ENCODE data around the gene HDGFL1. TPM values are rescaled to one million over a fixed set of nuclear protein-coding genes. Genes with fewer than 3 reads are reported as not detected.

Gene HDGFL1
- total RNA-seq, 2 experiments from 2014 or later = not detected

DNA sequence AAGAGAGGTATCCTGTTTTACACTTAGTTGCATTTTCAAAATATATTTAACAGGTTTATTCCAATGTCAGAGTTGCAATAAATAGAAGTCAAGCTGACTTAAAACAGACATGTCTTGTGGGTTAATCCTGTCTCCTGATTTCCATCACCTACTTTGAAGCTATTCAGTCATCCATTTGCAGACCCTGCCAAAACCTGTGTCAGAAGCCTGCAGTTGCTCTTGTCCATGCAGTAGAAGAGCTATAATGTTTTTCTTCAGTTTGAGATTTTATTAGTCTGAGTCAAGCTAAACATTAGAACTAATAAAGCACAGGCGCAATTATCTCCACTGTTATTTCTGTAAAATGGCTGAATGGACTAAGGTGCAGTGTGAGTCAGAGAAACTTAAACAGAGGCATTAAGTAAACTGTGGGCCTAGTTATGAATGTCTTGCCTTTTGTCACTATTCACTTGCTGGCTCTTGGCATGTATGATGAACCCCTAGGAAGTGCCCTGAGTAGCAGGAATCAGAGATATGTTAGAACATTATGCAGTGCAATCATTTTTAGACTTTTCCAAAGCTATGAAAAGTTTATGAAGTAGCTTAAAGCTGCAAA lies 11.0 kb upstream of the HDGFL1 start:
- no peak overlapping the region for H3K27ac Mint-ChIP-seq
- DNase-seq (no peak), ATAC-seq (no peak)
- ChIA-PET POLR2A (no interaction called here), CTCF (no interaction called here)
- H3K9me3 Mint-ChIP-seq (ENCODE audit: insufficient read depth) = no peaks in the 10 kb centered on the region
- no peak overlapping the region for H3K4me3 Mint-ChIP-seq
- no peaks in the 10 kb centered on the region for H3K27me3 Mint-ChIP-seq (ENCODE audit: low read depth)
- H3K36me3 Mint-ChIP-seq (ENCODE audit: low read depth) = no peaks in the 10 kb centered on the region
- no peaks in the 10 kb centered on the region for H3K4me1 Mint-ChIP-seq (ENCODE audit: low read depth)

DNA sequence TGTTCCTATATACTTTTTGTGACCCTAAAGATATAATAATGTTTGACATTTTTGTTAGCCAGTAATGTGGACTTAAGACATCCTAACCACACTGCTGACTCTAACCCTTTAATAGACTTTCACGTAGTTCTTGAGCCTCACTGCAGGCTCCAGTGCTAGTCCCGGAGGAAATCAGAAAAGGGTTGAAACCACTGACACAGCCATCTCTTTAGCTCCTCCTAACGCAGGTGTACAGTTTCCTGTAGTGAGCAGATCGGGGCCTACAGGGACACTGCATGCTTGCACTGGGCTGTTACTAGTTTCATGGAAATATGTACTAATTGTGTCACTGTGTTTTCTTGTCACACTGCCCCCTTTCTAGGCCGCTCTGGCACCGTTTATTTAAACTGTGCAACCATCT lies 512 bp upstream of the HDGFL1 start:
- CTCF ChIA-PET = no interaction called here
- no peak overlapping the region for H3K4me3 Mint-ChIP-seq
- no peaks in the 10 kb centered on the region for H3K4me1 Mint-ChIP-seq (ENCODE audit: low read depth)
- no peaks in the 10 kb centered on the region for H3K27me3 Mint-ChIP-seq (ENCODE audit: low read depth)
- no peak overlapping the region for H3K27ac Mint-ChIP-seq
- peaks cover 10% of the 10 kb centered on the region for H3K9me3 Mint-ChIP-seq (ENCODE audit: insufficient read depth)
- peaks cover 2% of the 10 kb centered on the region for H3K36me3 Mint-ChIP-seq (ENCODE audit: low read depth)
- ATAC-seq (no peak), DNase-seq (no peak)
- POLR2A ChIA-PET = no interaction called here

DNA sequence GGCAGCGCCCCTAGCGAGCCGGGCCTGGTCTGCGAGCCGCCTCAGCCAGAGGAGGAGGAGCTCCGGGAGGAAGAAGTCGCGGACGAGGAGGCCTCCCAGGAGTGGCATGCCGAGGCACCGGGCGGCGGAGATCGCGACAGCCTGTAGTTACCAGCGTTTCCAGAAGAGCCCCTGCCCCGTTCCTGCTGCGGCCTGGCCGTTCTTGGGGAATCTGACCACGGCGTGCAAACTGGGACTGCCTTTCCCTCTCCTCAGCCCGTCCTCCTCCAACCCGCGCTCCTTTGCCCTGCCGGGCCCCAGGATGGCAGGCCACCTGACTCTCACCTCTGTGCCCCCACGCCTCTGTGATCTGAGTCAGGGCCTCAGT lies 802 bp downstream of the HDGFL1 start:
- no peak overlapping the region for H3K27ac Mint-ChIP-seq
- peaks cover 10% of the 10 kb centered on the region for H3K9me3 Mint-ChIP-seq (ENCODE audit: insufficient read depth)
- CTCF ChIA-PET = no interaction called here
- H3K27me3 Mint-ChIP-seq (ENCODE audit: low read depth) = no peaks in the 10 kb centered on the region
- peaks cover 2% of the 10 kb centered on the region for H3K36me3 Mint-ChIP-seq (ENCODE audit: low read depth)
- no peak for DNase-seq
- no peaks in the 10 kb centered on the region for H3K4me1 Mint-ChIP-seq (ENCODE audit: low read depth)
- no peak for ATAC-seq
- POLR2A ChIA-PET = no interaction called here
- H3K4me3 Mint-ChIP-seq = no peak overlapping the region

DNA sequence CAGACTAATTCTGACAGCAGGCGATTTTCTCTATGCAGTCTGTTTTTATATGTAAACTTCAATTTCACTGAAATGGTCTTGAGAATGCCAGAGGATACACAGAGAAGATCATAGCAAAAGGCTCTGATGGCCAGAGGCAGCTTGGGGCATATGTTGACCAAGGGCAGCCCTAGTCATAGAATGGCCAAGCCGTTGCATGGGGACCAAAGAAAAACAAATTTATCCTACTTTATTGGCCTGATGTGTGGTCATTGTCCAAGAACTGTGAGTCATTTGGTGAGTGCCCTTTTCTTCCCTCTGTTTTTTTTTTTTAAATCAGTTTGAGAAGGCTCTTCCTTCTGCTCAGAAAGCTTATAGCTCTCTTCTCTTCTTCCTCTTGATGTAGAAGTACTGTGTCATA lies 5.8 kb downstream of the HDGFL1 start:
- Mint-ChIP-seq H3K9me3 (ENCODE audit: insufficient read depth) (peaks cover 6% of the 10 kb centered on the region), H3K4me3 (no peak overlapping the region), H3K27ac (no peak overlapping the region), H3K36me3 (ENCODE audit: low read depth) (peaks cover 2% of the 10 kb centered on the region), H3K4me1 (ENCODE audit: low read depth) (no peaks in the 10 kb centered on the region), H3K27me3 (ENCODE audit: low read depth) (no peaks in the 10 kb centered on the region)
- CTCF ChIA-PET = no interaction called here
- ATAC-seq (no peak), DNase-seq (no peak)
- POLR2A ChIA-PET = no interaction called here

DNA sequence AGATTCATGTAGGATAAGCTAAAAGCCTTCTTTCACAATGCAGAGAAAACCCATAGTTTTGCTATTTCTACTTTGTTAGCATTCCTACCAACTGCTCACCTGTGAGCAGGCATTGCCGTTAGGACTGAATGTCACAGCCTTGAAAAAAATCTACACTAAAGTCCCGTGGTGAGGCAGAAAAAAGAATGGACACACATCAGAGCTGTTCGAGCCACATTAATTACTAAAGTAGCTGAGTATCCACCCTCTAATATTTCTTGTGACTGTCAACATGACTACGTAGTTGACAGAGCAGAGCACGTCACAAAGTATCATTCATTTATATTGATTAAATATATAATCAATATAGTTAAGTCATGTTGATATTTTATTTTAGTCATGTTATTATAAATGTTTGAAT lies 10.1 kb downstream of the HDGFL1 start:
- no peaks in the 10 kb centered on the region for H3K36me3 Mint-ChIP-seq (ENCODE audit: low read depth)
- CTCF ChIA-PET = no interaction called here

DNA sequence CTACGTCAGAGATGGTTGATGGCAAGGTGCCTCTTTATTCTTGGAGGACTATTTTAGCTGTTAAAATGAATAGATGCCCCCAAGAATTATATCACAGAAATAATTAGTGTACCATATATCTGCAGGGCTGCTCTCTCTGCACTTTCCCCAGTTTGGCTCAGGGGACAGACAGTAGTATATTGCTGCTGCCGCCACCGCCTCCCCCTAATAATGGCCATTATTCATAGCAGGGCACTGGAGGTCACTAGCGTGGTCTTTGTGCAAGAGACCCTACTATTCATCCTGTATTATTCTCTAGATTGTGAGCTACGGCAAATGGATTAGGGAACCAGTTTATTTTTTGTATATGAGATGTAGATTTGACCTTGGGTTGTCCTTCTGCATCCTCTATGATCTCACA lies 11.0 kb downstream of the HDGFL1 start:
- no peaks in the 10 kb centered on the region for H3K27me3 Mint-ChIP-seq (ENCODE audit: low read depth)
- no peaks in the 10 kb centered on the region for H3K4me1 Mint-ChIP-seq (ENCODE audit: low read depth)
- CTCF ChIA-PET = no interaction called here
- no peaks in the 10 kb centered on the region for H3K9me3 Mint-ChIP-seq (ENCODE audit: insufficient read depth)
- POLR2A ChIA-PET = no interaction called here
- H3K27ac Mint-ChIP-seq = no peak overlapping the region
- H3K36me3 Mint-ChIP-seq (ENCODE audit: low read depth) = no peaks in the 10 kb centered on the region
- no peak overlapping the region for H3K4me3 Mint-ChIP-seq
- DNase-seq (no peak), ATAC-seq (no peak)

More for the DNA sequence above, 10.1 kb downstream of the HDGFL1 start:
- ATAC-seq = no peak
- Mint-ChIP-seq H3K4me3 (no peak overlapping the region), H3K9me3 (ENCODE audit: insufficient read depth) (no peaks in the 10 kb centered on the region), H3K4me1 (ENCODE audit: low read depth) (no peaks in the 10 kb centered on the region), H3K27me3 (ENCODE audit: low read depth) (no peaks in the 10 kb centered on the region), H3K27ac (no peak overlapping the region)
- POLR2A ChIA-PET = no interaction called here
- no peak for DNase-seq

DNA sequence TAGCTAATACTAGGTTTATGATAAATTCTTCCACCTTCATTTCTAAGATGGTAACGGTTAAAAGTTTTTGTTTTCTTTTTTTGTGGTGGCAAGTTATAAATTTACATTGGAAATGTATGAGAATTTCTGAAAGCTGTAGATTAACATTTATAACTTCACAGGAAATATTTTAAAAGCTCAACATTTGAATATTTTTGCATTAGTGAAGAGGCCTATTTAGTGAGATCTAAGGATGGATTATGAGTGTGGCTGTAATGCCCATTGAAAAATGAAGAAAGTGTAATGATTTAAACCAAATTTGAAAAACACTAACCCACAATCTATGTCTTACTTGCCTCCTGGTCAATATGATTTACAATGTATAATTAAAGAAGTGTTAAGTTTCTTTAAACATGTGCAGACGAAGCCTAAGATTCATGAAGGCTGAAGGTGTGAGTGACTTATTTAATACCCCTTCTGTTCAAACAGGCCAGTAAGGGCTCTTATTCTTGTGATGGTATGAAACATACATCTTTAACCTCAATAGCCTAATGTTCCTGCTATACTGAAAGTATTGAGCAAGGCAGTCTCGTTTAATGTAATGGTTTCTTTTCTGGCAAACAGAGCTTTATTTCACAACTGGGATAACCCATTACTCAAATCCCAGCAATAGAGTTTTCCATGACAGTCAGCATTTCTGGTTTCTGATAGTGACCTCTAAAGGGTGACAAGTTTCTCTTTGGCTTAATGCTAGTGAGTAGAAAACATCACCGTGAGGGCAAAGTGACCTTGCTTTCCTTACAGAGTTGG lies 13.2 kb downstream of the HDGFL1 start:
- ChIA-PET POLR2A (no interaction called here), CTCF (no interaction called here)
- Mint-ChIP-seq H3K36me3 (ENCODE audit: low read depth) (no peaks in the 10 kb centered on the region), H3K4me1 (ENCODE audit: low read depth) (no peaks in the 10 kb centered on the region), H3K9me3 (ENCODE audit: insufficient read depth) (no peaks in the 10 kb centered on the region), H3K27ac (no peak overlapping the region), H3K27me3 (ENCODE audit: low read depth) (no peaks in the 10 kb centered on the region), H3K4me3 (no peak overlapping the region)
- DNase-seq = no peak
- no peak for ATAC-seq

DNA sequence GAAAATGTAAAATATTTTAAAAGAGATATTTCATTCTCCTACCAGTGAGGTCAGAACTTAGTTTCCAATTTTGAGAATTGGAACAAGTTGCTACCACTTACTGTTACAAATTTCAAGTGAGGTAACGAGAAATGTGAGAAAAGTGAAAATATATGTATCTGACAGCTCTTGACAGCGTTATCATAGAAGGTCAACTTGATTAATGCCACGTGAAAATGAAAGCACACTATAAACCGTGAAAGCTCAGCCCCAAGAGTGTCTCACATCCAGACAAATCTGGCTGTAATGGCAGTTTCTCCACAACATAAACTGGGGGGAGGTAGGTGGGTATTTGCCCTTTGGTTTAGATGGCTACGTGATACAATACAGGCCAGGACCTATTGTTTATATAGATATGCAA lies 13.9 kb downstream of the HDGFL1 start:
- Mint-ChIP-seq H3K27ac (no peak overlapping the region), H3K27me3 (ENCODE audit: low read depth) (no peaks in the 10 kb centered on the region), H3K4me3 (no peak overlapping the region), H3K36me3 (ENCODE audit: low read depth) (no peaks in the 10 kb centered on the region), H3K4me1 (ENCODE audit: low read depth) (no peaks in the 10 kb centered on the region), H3K9me3 (ENCODE audit: insufficient read depth) (no peaks in the 10 kb centered on the region)
- CTCF ChIA-PET = no interaction called here
- POLR2A ChIA-PET = no interaction called here
- no peak for ATAC-seq
- DNase-seq = no peak

DNA sequence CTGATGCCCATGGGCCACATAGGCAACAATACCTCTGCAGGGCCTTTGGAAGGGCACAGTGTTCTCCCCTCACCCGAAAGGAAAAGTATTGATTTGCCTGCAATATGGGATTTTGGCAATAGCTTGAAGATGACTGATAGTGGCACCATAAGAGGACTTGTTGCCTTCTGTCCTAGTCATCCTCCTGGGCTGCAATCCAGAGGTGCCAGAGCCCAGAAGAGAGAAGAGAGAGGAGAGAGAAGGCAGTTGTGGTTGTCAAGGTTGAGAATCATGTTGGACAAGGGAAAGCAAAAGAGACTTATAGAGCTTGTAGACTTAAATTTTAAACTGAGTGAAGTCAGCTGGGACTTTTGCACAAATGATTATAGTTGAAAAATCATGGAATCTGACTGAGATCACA lies 14.6 kb downstream of the HDGFL1 start:
- ChIA-PET POLR2A (no interaction called here), CTCF (no interaction called here)
- no peak overlapping the region for H3K27ac Mint-ChIP-seq
- H3K36me3 Mint-ChIP-seq (ENCODE audit: low read depth) = no peaks in the 10 kb centered on the region
- no peak overlapping the region for H3K4me3 Mint-ChIP-seq
- H3K27me3 Mint-ChIP-seq (ENCODE audit: low read depth) = no peaks in the 10 kb centered on the region
- H3K4me1 Mint-ChIP-seq (ENCODE audit: low read depth) = no peaks in the 10 kb centered on the region
- DNase-seq (no peak), ATAC-seq (no peak)
- H3K9me3 Mint-ChIP-seq (ENCODE audit: insufficient read depth) = no peaks in the 10 kb centered on the region

DNA sequence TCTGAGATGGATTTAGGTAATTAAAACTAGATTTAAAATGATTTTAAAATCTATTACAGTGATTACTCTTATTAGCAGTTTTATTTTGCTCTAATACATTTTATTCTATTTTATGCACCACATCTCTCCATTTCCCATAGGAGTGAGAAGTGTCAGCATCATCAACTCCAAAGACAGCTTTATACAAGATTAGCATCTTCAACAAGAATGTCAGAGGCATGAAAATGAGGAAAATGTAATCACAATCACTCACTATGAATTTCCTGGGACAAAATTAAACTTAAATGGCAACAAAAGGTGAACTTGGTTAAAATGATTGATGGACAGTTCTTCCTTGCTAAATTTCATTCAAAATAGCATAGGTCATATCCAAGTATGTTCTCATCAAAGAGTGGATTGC lies 19.8 kb downstream of the HDGFL1 start:
- CTCF ChIA-PET = no interaction called here
- Mint-ChIP-seq H3K27ac (no peak overlapping the region), H3K36me3 (ENCODE audit: low read depth) (no peaks in the 10 kb centered on the region), H3K4me1 (ENCODE audit: low read depth) (no peaks in the 10 kb centered on the region), H3K4me3 (no peak overlapping the region), H3K9me3 (ENCODE audit: insufficient read depth) (no peaks in the 10 kb centered on the region), H3K27me3 (ENCODE audit: low read depth) (no peaks in the 10 kb centered on the region)
- no peak for ATAC-seq
- no peak for DNase-seq
- POLR2A ChIA-PET = no interaction called here

DNA sequence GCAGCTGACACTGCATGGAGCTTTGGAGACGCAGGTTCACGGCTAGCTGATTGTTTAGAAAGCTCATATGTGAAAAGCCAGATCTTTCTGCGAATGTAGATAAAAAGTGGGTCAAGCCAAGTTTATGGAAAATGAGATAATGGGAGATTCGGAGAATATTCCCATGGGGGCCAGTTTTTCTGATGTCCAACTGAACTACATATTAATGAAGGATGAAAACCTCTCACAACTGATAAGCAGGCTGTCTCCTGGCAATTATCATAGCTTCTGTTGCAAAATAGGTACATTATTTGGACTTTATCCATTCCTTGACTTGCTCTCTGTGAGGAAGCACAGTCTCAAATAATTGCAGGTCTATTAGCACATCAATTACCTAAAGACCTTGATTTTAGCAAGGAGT lies 21.1 kb downstream of the HDGFL1 start:
- H3K27ac Mint-ChIP-seq = no peak overlapping the region
- no peaks in the 10 kb centered on the region for H3K9me3 Mint-ChIP-seq (ENCODE audit: insufficient read depth)
- H3K4me1 Mint-ChIP-seq (ENCODE audit: low read depth) = no peaks in the 10 kb centered on the region
- no peak for DNase-seq
- CTCF ChIA-PET = no interaction called here
- POLR2A ChIA-PET = no interaction called here
- no peak overlapping the region for H3K4me3 Mint-ChIP-seq
- no peaks in the 10 kb centered on the region for H3K27me3 Mint-ChIP-seq (ENCODE audit: low read depth)
- no peak for ATAC-seq
- H3K36me3 Mint-ChIP-seq (ENCODE audit: low read depth) = no peaks in the 10 kb centered on the region

DNA sequence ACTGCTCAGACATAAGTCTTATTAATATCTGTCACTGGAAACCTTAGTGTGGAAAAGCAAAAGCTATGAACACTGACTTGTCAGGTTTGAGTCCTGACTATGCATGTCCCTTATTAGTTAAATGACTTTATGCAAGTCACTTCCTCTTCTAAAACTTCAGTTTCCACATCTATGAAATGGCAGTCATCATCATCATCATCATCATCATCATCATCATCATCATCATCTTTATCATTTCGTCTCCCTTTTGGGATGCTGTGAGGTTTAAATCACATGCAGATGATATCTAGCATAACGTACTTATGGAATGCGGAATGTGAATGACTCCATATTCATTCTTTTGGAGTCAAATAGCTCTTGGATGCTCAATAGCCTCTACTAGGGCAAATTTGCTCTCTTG lies 24.5 kb downstream of the HDGFL1 start:
- no peaks in the 10 kb centered on the region for H3K9me3 Mint-ChIP-seq (ENCODE audit: insufficient read depth)
- CTCF ChIA-PET = no interaction called here

DNA sequence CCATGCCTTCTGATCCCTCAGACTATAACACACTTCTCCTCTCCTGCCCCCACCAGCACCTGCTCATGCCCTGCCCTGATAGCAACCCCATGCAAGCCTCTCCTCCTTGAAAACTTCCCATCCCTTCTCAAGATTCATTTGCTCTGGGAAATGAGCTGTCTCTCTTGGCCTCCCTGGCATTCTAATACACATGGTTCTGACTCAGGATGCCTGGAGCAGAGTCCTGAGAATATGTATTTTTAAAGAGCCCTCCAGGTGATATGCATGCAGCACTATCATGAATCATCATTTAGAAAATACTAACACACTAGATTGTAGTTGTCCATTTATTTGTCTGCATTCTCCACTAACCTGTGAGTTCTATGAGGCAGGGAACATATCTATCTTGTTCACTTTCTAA lies 26.6 kb downstream of the HDGFL1 start:
- ChIA-PET POLR2A (no interaction called here), CTCF (no interaction called here)
- Mint-ChIP-seq H3K27ac (no peak overlapping the region), H3K27me3 (ENCODE audit: low read depth) (no peaks in the 10 kb centered on the region), H3K4me1 (ENCODE audit: low read depth) (no peaks in the 10 kb centered on the region), H3K9me3 (ENCODE audit: insufficient read depth) (no peaks in the 10 kb centered on the region), H3K4me3 (no peak overlapping the region), H3K36me3 (ENCODE audit: low read depth) (no peaks in the 10 kb centered on the region)
- no peak for DNase-seq
- no peak for ATAC-seq

More for the DNA sequence above, 24.5 kb downstream of the HDGFL1 start:
- H3K4me1 Mint-ChIP-seq (ENCODE audit: low read depth) = no peaks in the 10 kb centered on the region
- no peak for DNase-seq
- POLR2A ChIA-PET = no interaction called here
- H3K27me3 Mint-ChIP-seq (ENCODE audit: low read depth) = no peaks in the 10 kb centered on the region
- no peaks in the 10 kb centered on the region for H3K36me3 Mint-ChIP-seq (ENCODE audit: low read depth)
- H3K4me3 Mint-ChIP-seq = no peak overlapping the region
- no peak overlapping the region for H3K27ac Mint-ChIP-seq
- no peak for ATAC-seq

Measured in activated CD8-positive, alpha-beta T cell treated with anti-CD3 and anti-CD28 coated beads, Interleukin-2, amount 10 ng/mL, durations not matched to agents 7 days and 5 days (primary cell).